ENCODE measurements around the gene VPS9D1. TPM values are rescaled to one million over a fixed set of nuclear protein-coding genes. Genes with fewer than 3 reads are reported as not detected.

Gene VPS9D1
- total RNA-seq, 1 donor from 2014 or later, result 11.9 TPM

GRCh38 chr16:89733322-89733721 is 12.6 kb upstream of the VPS9D1 start:
- intact Hi-C loops (cut with micrococcal nuclease), result no loop called here

GRCh38 chr16:89732918-89733242 is 12.2 kb upstream of the VPS9D1 start:
- intact Hi-C loops (cut with micrococcal nuclease), result no loop called here

- intact Hi-C loops (cut with micrococcal nuclease), result no loop called here
Measured at GRCh38 chr16:89732142-89732917, 11.6 kb upstream of the VPS9D1 start.

GRCh38 chr16:89730610-89731234 is 10.0 kb upstream of the VPS9D1 start:
- intact Hi-C loops (cut with micrococcal nuclease), result no loop called here

GRCh38 chr16:89729863-89730593 is 9.3 kb upstream of the VPS9D1 start:
- intact Hi-C loops (cut with micrococcal nuclease), result loop anchor here (10.0 kb wide), 1 partner anchor 165 kb away; the partner anchor contains the start of gene RPL13

GRCh38 chr16:89729293-89729692 is 8.6 kb upstream of the VPS9D1 start:
- intact Hi-C loops (cut with micrococcal nuclease), result loop anchor here (10.0 kb wide), 1 partner anchor 164 kb away; the partner anchor contains the start of gene RPL13

- intact Hi-C loops (cut with micrococcal nuclease), result loop anchor here (10.0 kb wide), 1 partner anchor 163 kb away; the partner anchor contains the start of gene RPL13
Measured at GRCh38 chr16:89727406-89728120, 6.9 kb upstream of the VPS9D1 start.

GRCh38 chr16:89723279-89724250 is 2.9 kb upstream of the VPS9D1 start:
- intact Hi-C loops (cut with micrococcal nuclease), result loop anchor here (1.0 to 10.0 kb wide), 7 partner anchors 23 to 194 kb away; partner anchors contain the start of genes CHMP1A, FANCA, MC1R and RPL13

- intact Hi-C loops (cut with micrococcal nuclease), result loop anchor here (1.0 to 10.0 kb wide), 8 partner anchors 15 to 195 kb away; partner anchors contain the start of genes CHMP1A, FANCA, MC1R and RPL13
Measured at GRCh38 chr16:89722392-89723278, 1.9 kb upstream of the VPS9D1 start.

- intact Hi-C loops (cut with micrococcal nuclease), result loop anchor here (1.0 to 10.0 kb wide), 8 partner anchors 10 to 196 kb away; partner anchors contain the start of genes CHMP1A, FANCA, MC1R and RPL13
Measured at GRCh38 chr16:89721546-89722391, 1.1 kb upstream of the VPS9D1 start.

- intact Hi-C loops (cut with micrococcal nuclease), result loop anchor here (5.0 to 10.0 kb wide), 5 partner anchors 63 to 197 kb away; partner anchors contain the start of genes CHMP1A, FANCA, MC1R and RPL13
Measured at GRCh38 chr16:89720551-89720812, 216 bp downstream of the VPS9D1 start.

- intact Hi-C loops (cut with micrococcal nuclease), result no loop called here
Measured at GRCh38 chr16:89717688-89718505, 2.8 kb downstream of the VPS9D1 start.

GRCh38 chr16:89716916-89717687 is 3.6 kb downstream of the VPS9D1 start:
- intact Hi-C loops (cut with micrococcal nuclease), result no loop called here

GRCh38 chr16:89716493-89716892 is 4.2 kb downstream of the VPS9D1 start:
- intact Hi-C loops (cut with micrococcal nuclease), result no loop called here

GRCh38 chr16:89712274-89712781 is 8.4 kb downstream of the VPS9D1 start:
- intact Hi-C loops (cut with micrococcal nuclease), result no loop called here

- intact Hi-C loops (cut with micrococcal nuclease), result loop anchor here (1.0 kb wide), 1 partner anchor 10 kb away; the partner anchor contains the start of gene ZNF276
Measured at GRCh38 chr16:89711601-89712273, 9.0 kb downstream of the VPS9D1 start.
